Measurements from ENCODE around the gene SESTD1. TPM values are rescaled to one million over a fixed set of nuclear protein-coding genes. Genes with fewer than 3 reads are reported as not detected.

Gene SESTD1
- total RNA-seq, 3 donors from 2014 or later (not counting 1 experiment from before 2014, with no cell fraction given) = 14.7 to 25.2 (median 19.0) TPM

GRCh38 chr2:179252423-179252822, 12.2 kb downstream of the SESTD1 start:
- Mint-ChIP-seq H3K9me3 (no peaks in the 10 kb centered on the region), H3K4me1 (peaks cover 48 to 49% of the 10 kb centered on the region in 2 donors), H3K36me3 (no peaks in the 10 kb centered on the region), H3K4me3 (no peak overlapping the region), H3K27me3 (ENCODE audit: low read depth in 2 of 2) (no peaks in the 10 kb centered on the region), H3K27ac (peak overlapping the region; percentile 63 to 67)
- peaks cover 4% of the 10 kb centered on the region for H3K4me1 ChIP-seq (ENCODE audit: control insufficient read depth, insufficient read depth, low read length)
- 49% methylated on average over 2 of the region's 2 CpGs for WGBS (ENCODE audit: insufficient coverage)
- no peak overlapping the region for H3K4me3 ChIP-seq (ENCODE audit: low read length)
- no peaks in the 10 kb centered on the region for H3K9me3 ChIP-seq (ENCODE audit: control insufficient read depth, insufficient read depth, low read length)
- TF ChIP-seq CTCF (IDR thresholded peaks at IDR 0.05) = no peak
- peak overlapping the region; percentile 43 for H3K27ac ChIP-seq (ENCODE audit: low read length)
- DNase-seq (no peak), ATAC-seq (no peak)
- no peaks in the 10 kb centered on the region for H3K27me3 ChIP-seq (ENCODE audit: control insufficient read depth, insufficient read depth, low read length)
- H3K36me3 ChIP-seq (ENCODE audit: control insufficient read depth, insufficient read depth, low read length) = no peaks in the 10 kb centered on the region
- intact Hi-C loops (cut with micrococcal nuclease) = no loop called here

GRCh38 chr2:179251870-179252269, 12.8 kb downstream of the SESTD1 start:
- TF ChIP-seq CTCF (IDR thresholded peaks at IDR 0.05) = no peak
- no peak overlapping the region for H3K4me3 Mint-ChIP-seq

GRCh38 chr2:179250848-179251504, 13.7 kb downstream of the SESTD1 start:
- no peaks in the 10 kb centered on the region for H3K36me3 ChIP-seq (ENCODE audit: control insufficient read depth, insufficient read depth, low read length)
- no peak for TF ChIP-seq CTCF (IDR thresholded peaks at IDR 0.05)
- H3K27me3 Mint-ChIP-seq (ENCODE audit: low read depth in 2 of 2) = no peaks in the 10 kb centered on the region
- H3K4me1 ChIP-seq (ENCODE audit: control insufficient read depth, insufficient read depth, low read length) = peaks cover 7% of the 10 kb centered on the region
- H3K4me3 ChIP-seq (ENCODE audit: low read length) = no peak overlapping the region
- DNase-seq (no peak), ATAC-seq (no peak)
- H3K4me1 Mint-ChIP-seq = peaks cover 48 to 55% of the 10 kb centered on the region in 2 donors
- H3K9me3 ChIP-seq (ENCODE audit: control insufficient read depth, insufficient read depth, low read length) = no peaks in the 10 kb centered on the region
- WGBS (ENCODE audit: insufficient coverage) = no CpG with 5 or more reads among the region's 1 CpG
- no peaks in the 10 kb centered on the region for H3K27me3 ChIP-seq (ENCODE audit: control insufficient read depth, insufficient read depth, low read length)
- H3K36me3 Mint-ChIP-seq = no peaks in the 10 kb centered on the region
- peak overlapping the region; percentile 18 for H3K27ac ChIP-seq (ENCODE audit: low read length)
- no peak overlapping the region for H3K27ac Mint-ChIP-seq
- H3K4me3 Mint-ChIP-seq = no peak overlapping the region
- intact Hi-C loops (cut with micrococcal nuclease) = no loop called here
- H3K9me3 Mint-ChIP-seq = peaks cover 0 to 2% of the 10 kb centered on the region in 2 donors

More at GRCh38 chr2:179251870-179252269, 12.8 kb downstream of the SESTD1 start:
- Mint-ChIP-seq H3K27ac (peak overlapping the region in 1 of 2 donors; percentile 67), H3K9me3 (no peaks in the 10 kb centered on the region), H3K4me1 (peaks cover 48 to 50% of the 10 kb centered on the region in 2 donors), H3K36me3 (no peaks in the 10 kb centered on the region), H3K27me3 (ENCODE audit: low read depth in 2 of 2) (no peaks in the 10 kb centered on the region)
- Histone ChIP-seq H3K4me1 (ENCODE audit: control insufficient read depth, insufficient read depth, low read length) (peaks cover 7% of the 10 kb centered on the region), H3K27ac (ENCODE audit: low read length) (peak overlapping the region; percentile 43), H3K36me3 (ENCODE audit: control insufficient read depth, insufficient read depth, low read length) (no peaks in the 10 kb centered on the region), H3K4me3 (ENCODE audit: low read length) (no peak overlapping the region), H3K9me3 (ENCODE audit: control insufficient read depth, insufficient read depth, low read length) (no peaks in the 10 kb centered on the region), H3K27me3 (ENCODE audit: control insufficient read depth, insufficient read depth, low read length) (no peaks in the 10 kb centered on the region)
- ATAC-seq (no peak), DNase-seq (no peak)
- intact Hi-C loops (cut with micrococcal nuclease) = no loop called here

GRCh38 chr2:179250095-179250494, 14.5 kb downstream of the SESTD1 start:
- Histone ChIP-seq H3K27ac (ENCODE audit: low read length) (no peak overlapping the region), H3K9me3 (ENCODE audit: control insufficient read depth, insufficient read depth, low read length) (no peaks in the 10 kb centered on the region), H3K4me3 (ENCODE audit: low read length) (no peak overlapping the region), H3K27me3 (ENCODE audit: control insufficient read depth, insufficient read depth, low read length) (no peaks in the 10 kb centered on the region), H3K4me1 (ENCODE audit: control insufficient read depth, insufficient read depth, low read length) (peaks cover 7% of the 10 kb centered on the region), H3K36me3 (ENCODE audit: control insufficient read depth, insufficient read depth, low read length) (no peaks in the 10 kb centered on the region)
- Mint-ChIP-seq H3K27me3 (ENCODE audit: low read depth in 2 of 2) (no peaks in the 10 kb centered on the region), H3K4me1 (peaks cover 44 to 55% of the 10 kb centered on the region in 2 donors), H3K27ac (peak overlapping the region in 1 of 2 donors; percentile 25), H3K9me3 (peaks cover 0 to 2% of the 10 kb centered on the region in 2 donors), H3K4me3 (no peak overlapping the region), H3K36me3 (no peaks in the 10 kb centered on the region)
- 58% methylated on average over 3 of the region's 3 CpGs for WGBS (ENCODE audit: insufficient coverage)
- ATAC-seq (peak in 2 of 3 donors; percentile 36 to 53), DNase-seq (peak in 1 of 2 donors; percentile 28)
- no peak for TF ChIP-seq CTCF (IDR thresholded peaks at IDR 0.05)
- intact Hi-C loops (cut with micrococcal nuclease) = no loop called here
